Measurements from ENCODE around the gene FOXS1.

DNA sequence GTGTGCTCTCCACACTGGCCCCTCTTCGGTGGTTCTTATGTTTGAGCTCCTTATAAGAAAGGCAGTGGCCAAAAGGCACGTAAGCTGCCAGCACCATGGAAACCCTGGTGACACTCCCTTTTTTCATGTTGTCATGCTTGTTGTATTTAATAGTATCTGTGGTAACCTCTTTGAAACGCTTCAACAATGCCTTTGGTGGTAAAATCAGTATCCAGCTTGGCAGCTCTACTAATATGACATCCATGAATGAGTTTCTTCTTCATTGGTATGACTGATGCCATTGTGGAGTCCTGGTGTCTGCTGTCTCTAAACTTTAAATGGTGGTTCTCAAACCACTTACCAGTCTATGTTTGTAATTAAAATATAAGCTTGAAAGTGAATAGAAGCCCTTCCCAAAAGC, 36.9 kb downstream of the FOXS1 start:
- TF ChIP-seq, protein P1, sequence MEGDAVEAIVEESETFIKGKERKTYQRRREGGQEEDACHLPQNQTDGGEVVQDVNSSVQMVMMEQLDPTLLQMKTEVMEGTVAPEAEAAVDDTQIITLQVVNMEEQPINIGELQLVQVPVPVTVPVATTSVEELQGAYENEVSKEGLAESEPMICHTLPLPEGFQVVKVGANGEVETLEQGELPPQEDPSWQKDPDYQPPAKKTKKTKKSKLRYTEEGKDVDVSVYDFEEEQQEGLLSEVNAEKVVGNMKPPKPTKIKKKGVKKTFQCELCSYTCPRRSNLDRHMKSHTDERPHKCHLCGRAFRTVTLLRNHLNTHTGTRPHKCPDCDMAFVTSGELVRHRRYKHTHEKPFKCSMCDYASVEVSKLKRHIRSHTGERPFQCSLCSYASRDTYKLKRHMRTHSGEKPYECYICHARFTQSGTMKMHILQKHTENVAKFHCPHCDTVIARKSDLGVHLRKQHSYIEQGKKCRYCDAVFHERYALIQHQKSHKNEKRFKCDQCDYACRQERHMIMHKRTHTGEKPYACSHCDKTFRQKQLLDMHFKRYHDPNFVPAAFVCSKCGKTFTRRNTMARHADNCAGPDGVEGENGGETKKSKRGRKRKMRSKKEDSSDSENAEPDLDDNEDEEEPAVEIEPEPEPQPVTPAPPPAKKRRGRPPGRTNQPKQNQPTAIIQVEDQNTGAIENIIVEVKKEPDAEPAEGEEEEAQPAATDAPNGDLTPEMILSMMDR (IDR thresholded peaks at IDR 0.05 in 4 of 5, conservative IDR thresholded peaks at IDR 0.05 in 1 of 5), result no peak
- TF ChIP-seq POLR2A (IDR thresholded peaks at IDR 0.05), result no peak

Data from gastrocnemius medialis (tissue), 4 donors.